Neutrophil (primary cell): Measurements from ENCODE around the gene KRT77.

ENCODE experiments used
- H3K27ac ChIP-seq: fragments of 200-600 bp; sonication (generic); 2 replicates; pipeline ENCODE4 v1.5.1; 2016; ENCODE audit warnings: mild to moderate bottlenecking, moderate library complexity
- H3K27me3 ChIP-seq: fragments of 200-600 bp; sonication (generic); 2 replicates; pipeline ENCODE4 v1.6.0; 2016; ENCODE audit warnings: mild to moderate bottlenecking
- H3K36me3 ChIP-seq: fragments of 200-600 bp; sonication (generic); 2 replicates; pipeline ENCODE4 v1.5.1; 2017
- H3K4me1 ChIP-seq, 2 experiments: fragments of 200-600 bp in 1 of 2; sonication (generic) in 1 of 2; 1 replicate in 1 of 2; 2 replicates in 1 of 2; pipeline versions ENCODE4 v1.5.1 to v1.6.1; 2013 to 2016; ENCODE audit warnings: low read depth in 1 of 2, low read length in 1 of 2, mild to moderate bottlenecking in 1 of 2, moderate library complexity in 1 of 2; ENCODE audit not compliant: control insufficient read depth in 1 of 2, insufficient read depth in 1 of 2
- H3K4me3 ChIP-seq, 2 experiments: fragments of 200-600 bp in 1 of 2; sonication (generic) in 1 of 2; 1 replicate in 1 of 2; 2 replicates in 1 of 2; pipeline ENCODE4 v1.5.1; 2013 to 2016; ENCODE audit warnings: low read depth in 1 of 2, low read length in 1 of 2, mild to moderate bottlenecking in 1 of 2, moderate library complexity in 1 of 2
- H3K9me3 ChIP-seq: fragments of 200-600 bp; sonication (generic); 2 replicates; pipeline ENCODE4 v1.5.1; 2016
- TF ChIP-seq, protein P1 (sequence below): fragments of 200-600 bp; sonication (generic); IDR thresholded peaks from 2 replicates; pipeline ENCODE4 v1.5.1; 2016; ENCODE audit warnings: antibody characterized with exemption

KRT77 gene

DNA sequence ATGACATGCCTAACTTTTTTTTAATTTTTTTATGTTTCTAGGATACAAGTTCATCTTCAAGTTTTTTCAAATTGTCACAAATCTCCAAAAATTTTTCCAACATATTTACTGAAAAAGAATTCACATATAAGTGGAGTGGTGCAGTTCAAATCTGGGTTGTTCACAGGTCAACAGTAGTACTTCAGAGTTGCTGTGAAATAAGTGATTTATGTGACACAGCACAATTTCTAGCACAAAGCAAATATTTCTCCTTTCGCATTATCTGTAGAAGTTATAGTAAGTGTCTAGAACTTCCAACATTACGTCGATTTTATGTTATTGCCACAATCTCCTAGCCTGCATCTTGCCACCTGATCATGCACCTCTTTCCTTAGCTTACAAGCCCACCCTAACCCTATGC is 41.7 kb downstream of the KRT77 start:
- TF ChIP-seq, protein P1, sequence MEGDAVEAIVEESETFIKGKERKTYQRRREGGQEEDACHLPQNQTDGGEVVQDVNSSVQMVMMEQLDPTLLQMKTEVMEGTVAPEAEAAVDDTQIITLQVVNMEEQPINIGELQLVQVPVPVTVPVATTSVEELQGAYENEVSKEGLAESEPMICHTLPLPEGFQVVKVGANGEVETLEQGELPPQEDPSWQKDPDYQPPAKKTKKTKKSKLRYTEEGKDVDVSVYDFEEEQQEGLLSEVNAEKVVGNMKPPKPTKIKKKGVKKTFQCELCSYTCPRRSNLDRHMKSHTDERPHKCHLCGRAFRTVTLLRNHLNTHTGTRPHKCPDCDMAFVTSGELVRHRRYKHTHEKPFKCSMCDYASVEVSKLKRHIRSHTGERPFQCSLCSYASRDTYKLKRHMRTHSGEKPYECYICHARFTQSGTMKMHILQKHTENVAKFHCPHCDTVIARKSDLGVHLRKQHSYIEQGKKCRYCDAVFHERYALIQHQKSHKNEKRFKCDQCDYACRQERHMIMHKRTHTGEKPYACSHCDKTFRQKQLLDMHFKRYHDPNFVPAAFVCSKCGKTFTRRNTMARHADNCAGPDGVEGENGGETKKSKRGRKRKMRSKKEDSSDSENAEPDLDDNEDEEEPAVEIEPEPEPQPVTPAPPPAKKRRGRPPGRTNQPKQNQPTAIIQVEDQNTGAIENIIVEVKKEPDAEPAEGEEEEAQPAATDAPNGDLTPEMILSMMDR: no peak
- H3K4me1 ChIP-seq: no peaks in the 10 kb centered on the region
- H3K9me3 ChIP-seq: no peaks in the 10 kb centered on the region
- no peaks in the 10 kb centered on the region for H3K27me3 ChIP-seq
- no peaks in the 10 kb centered on the region for H3K36me3 ChIP-seq
- H3K27ac ChIP-seq: no peak overlapping the region
- H3K4me3 ChIP-seq: no peak overlapping the region

DNA sequence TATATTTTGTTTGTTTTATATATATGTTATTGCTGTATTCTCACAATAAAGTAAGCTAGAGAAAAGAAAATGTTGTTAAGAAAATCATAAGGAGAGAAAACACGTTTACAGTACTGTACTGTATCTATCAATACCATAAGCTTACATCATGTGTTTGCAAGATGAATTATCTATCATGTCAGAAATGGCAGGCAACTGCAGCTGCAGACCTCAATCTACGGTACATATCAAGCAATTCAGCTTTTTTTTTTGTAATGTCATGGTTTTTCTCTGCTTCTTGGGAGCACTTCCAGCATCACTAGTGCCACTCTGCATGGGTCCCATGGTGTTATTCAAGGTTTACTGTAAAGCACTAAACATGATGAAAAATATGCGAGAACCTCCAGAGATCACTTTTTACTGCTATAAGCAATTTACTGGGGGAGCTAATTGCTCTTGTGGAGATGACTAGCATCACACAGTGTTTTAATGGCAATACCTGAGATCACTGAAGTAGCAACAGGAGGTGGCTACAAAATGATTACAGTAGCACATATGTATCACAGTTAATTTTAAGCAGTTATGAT is 42.3 kb downstream of the KRT77 start:
- Histone ChIP-seq H3K27ac (no peak overlapping the region), H3K9me3 (no peaks in the 10 kb centered on the region), H3K4me1 (no peaks in the 10 kb centered on the region), H3K27me3 (no peaks in the 10 kb centered on the region), H3K4me3 (no peak overlapping the region), H3K36me3 (no peaks in the 10 kb centered on the region)
- TF ChIP-seq, protein P1: no peak

DNA sequence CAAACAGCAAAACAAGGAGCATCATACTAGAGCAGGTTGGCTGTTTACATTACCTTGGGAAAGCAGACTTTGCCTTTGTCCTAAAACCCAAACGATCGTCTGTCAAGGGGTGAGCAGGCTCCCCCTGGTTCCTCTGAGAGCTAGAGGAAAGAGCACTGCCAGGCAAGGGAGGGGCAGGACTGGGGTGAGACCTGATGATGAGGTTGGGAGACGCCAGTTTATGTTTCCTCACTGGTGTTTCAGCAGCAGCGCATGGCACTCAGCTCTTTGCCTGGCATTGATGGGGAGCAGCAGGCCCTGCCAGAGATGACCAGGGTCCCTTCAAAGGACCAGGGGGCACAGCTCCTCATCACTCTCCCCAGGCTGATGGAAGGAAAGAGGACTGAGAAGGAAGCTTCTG is 43.4 kb downstream of the KRT77 start:
- no peaks in the 10 kb centered on the region for H3K36me3 ChIP-seq
- no peaks in the 10 kb centered on the region for H3K27me3 ChIP-seq
- TF ChIP-seq, protein P1: no peak

DNA sequence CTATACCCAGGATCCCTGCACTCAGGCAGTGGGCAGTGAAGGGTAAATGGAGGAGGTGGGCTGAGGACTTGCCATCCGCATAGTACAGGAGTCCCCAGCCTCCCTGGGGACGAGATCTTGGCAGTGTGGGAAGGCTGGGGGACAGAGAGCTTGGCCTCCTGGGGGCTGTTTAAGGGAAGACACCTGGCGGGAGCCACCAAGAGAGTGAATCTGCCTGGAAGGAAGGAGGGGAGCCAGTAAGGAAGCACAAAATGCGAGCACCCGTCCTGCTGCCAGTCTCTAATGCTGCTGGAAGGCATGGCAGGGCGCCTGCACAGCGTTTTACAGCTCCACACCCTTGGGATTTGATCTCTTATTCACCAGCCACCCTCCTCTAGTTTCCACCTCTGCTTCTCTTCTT is 43.9 kb downstream of the KRT77 start:
- Histone ChIP-seq H3K36me3 (no peaks in the 10 kb centered on the region), H3K27me3 (no peaks in the 10 kb centered on the region)

More for the DNA sequence above, 43.4 kb downstream of the KRT77 start:
- H3K4me3 ChIP-seq: no peak overlapping the region
- H3K9me3 ChIP-seq: no peaks in the 10 kb centered on the region
- no peaks in the 10 kb centered on the region for H3K4me1 ChIP-seq
- H3K27ac ChIP-seq: no peak overlapping the region

DNA sequence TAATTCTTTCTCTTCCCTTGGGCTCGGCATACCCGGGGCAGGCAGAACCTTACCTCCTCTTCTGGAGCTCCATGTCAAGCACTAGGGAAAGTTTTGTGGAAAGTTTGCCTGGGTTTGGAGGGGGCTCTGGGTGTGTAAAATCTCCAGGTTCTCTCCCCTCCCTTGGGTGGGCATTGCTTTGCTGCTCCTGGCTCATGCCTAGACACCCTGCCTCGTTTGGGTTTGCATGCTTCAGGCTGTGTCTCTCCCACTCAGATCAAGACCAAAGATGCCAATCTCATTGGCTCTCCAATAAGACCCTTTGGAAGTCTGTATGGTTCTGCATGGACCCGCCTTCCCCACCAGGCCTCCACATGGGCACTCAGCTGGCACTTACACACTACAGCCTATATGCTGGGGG is 45.1 kb downstream of the KRT77 start:
- no peaks in the 10 kb centered on the region for H3K4me1 ChIP-seq
- no peaks in the 10 kb centered on the region for H3K27me3 ChIP-seq
- no peaks in the 10 kb centered on the region for H3K36me3 ChIP-seq
- H3K9me3 ChIP-seq: no peaks in the 10 kb centered on the region
- H3K27ac ChIP-seq: no peak overlapping the region
- H3K4me3 ChIP-seq: no peak overlapping the region
- TF ChIP-seq, protein P1: no peak

More for the DNA sequence above, 43.9 kb downstream of the KRT77 start:
- Histone ChIP-seq H3K27ac (no peak overlapping the region), H3K9me3 (no peaks in the 10 kb centered on the region), H3K4me3 (no peak overlapping the region), H3K4me1 (no peaks in the 10 kb centered on the region)
- TF ChIP-seq, protein P1: no peak
